ENCODE results near the gene COL6A1.

The COL6A1 gene

GRCh38 chr21:45979141-45979631 is 2.4 kb upstream of the COL6A1 start:
- TF ChIP-seq CTCF (IDR thresholded peaks at IDR 0.05; ENCODE audit: low read depth, low read length, missing control alignments), result no peak
- no peak for DNase-seq (ENCODE audit: low read depth)
- no peak overlapping the region for H3K4me3 ChIP-seq (ENCODE audit: low read depth, low read length)

GRCh38 chr21:45979651-45980050 is 1.9 kb upstream of the COL6A1 start:
- no peak for DNase-seq (ENCODE audit: low read depth)
- no peak for TF ChIP-seq CTCF (IDR thresholded peaks at IDR 0.05; ENCODE audit: low read depth, low read length, missing control alignments)
- no peak overlapping the region for H3K4me3 ChIP-seq (ENCODE audit: low read depth, low read length)

- TF ChIP-seq CTCF (IDR thresholded peaks at IDR 0.05; ENCODE audit: low read depth, low read length, missing control alignments), result no peak
- DNase-seq (ENCODE audit: low read depth), result no peak
- H3K4me3 ChIP-seq (ENCODE audit: low read depth, low read length), result no peak overlapping the region
Measured at GRCh38 chr21:45980271-45980670, 1.3 kb upstream of the COL6A1 start.

- H3K4me3 ChIP-seq (ENCODE audit: low read depth, low read length), result no peak overlapping the region
- no peak for TF ChIP-seq CTCF (IDR thresholded peaks at IDR 0.05; ENCODE audit: low read depth, low read length, missing control alignments)
- no peak for DNase-seq (ENCODE audit: low read depth)
Measured at GRCh38 chr21:45980697-45981096, 873 bp upstream of the COL6A1 start.

- no peak overlapping the region for H3K4me3 ChIP-seq (ENCODE audit: low read depth, low read length)
- no peak for DNase-seq (ENCODE audit: low read depth)
- TF ChIP-seq CTCF (IDR thresholded peaks at IDR 0.05; ENCODE audit: low read depth, low read length, missing control alignments), result no peak
Measured at GRCh38 chr21:45982092-45982757, 655 bp downstream of the COL6A1 start.

GRCh38 chr21:45982758-45983648 is 1.4 kb downstream of the COL6A1 start:
- H3K4me3 ChIP-seq (ENCODE audit: low read depth, low read length), result no peak overlapping the region
- TF ChIP-seq CTCF (IDR thresholded peaks at IDR 0.05; ENCODE audit: low read depth, low read length, missing control alignments), result no peak
- DNase-seq (ENCODE audit: low read depth), result no peak
